ENCODE results near the gene CFAP161. TPM values are rescaled to one million over a fixed set of nuclear protein-coding genes. Genes with fewer than 3 reads are reported as not detected.

The CFAP161 gene
- total and polyA plus RNA-seq, 2 of the 13 experiments (the other 11 are each of a cell fraction or from before 2014, with no cell fraction given): not detected

GRCh38 chr15:81107889-81108288, 26.2 kb upstream of the CFAP161 start:
- no peak for ATAC-seq
- no peak overlapping the region for H3K4me2 ChIP-seq (ENCODE audit: low read depth, low read length)

GRCh38 chr15:81108427-81108826, 25.6 kb upstream of the CFAP161 start:
- H3K4me3 ChIP-seq (replicated peaks in 1 of 3; ENCODE audit: insufficient read depth in 1 of 3, low read depth in 2 of 3, low read length in 3 of 3): no peak overlapping the region
- H3K79me2 ChIP-seq (ENCODE audit: insufficient read depth, low read length): no peaks in the 10 kb centered on the region
- CTCF ChIA-PET (ENCODE audit: low intra/inter-chr PET ratio, low total read pairs): interaction anchor here (3.6 kb wide), 1 partner anchor 158 kb away, joined by 47 read pairs; no protein-coding TSS in a partner anchor
- intact Hi-C loops (cut with micrococcal nuclease; ENCODE audit: unreplicated experiment): loop anchor here (5.0 kb wide), 2 partner anchors 111 to 131 kb away; no protein-coding TSS in a partner anchor
- H3K36me3 ChIP-seq (replicated peaks in 1 of 2; ENCODE audit: control insufficient read depth in 1 of 2, insufficient read depth in 2 of 2, low read length in 2 of 2): no peaks in the 10 kb centered on the region
- in situ Hi-C loops (cut with HindIII; ENCODE audit: extremely low pct_ligation_motif_present, low pct_unique_long_range_greater_than_20kb): loop anchor here (5.0 kb wide), 1 partner anchor 159 kb away; no protein-coding TSS in a partner anchor
- no peaks in the 10 kb centered on the region; a peak in 2 of 5 replicates for H3K27me3 ChIP-seq (ENCODE audit: control insufficient read depth in 1 of 2, insufficient read depth in 2 of 2, low read length in 2 of 2)
- no peak overlapping the region for H2AFZ ChIP-seq (ENCODE audit: low read length)
- ATAC-seq (no peak), DNase-seq (ENCODE audit: low spot score) (no peak), FAIRE-seq (no peak)
- H3K9ac ChIP-seq (ENCODE audit: insufficient read depth, low read depth, low read length): no peak overlapping the region
- POLR2A ChIA-PET: no interaction called here
- H4K20me1 ChIP-seq (ENCODE audit: insufficient read depth, low read length): no peaks in the 10 kb centered on the region
- no TSS peak for BruUV-seq (replicated peaks)
- WGBS (ENCODE audit: low lambda C conversion rate): 0% methylated on average over 1 of the region's 1 CpG
- H3K9me3 ChIP-seq (ENCODE audit: low read length): no peaks in the 10 kb centered on the region
- TF ChIP-seq ZSCAN29 (CRISPR knock-in tag; conservative IDR thresholded peaks at IDR 0.05): no peak
- TF ChIP-seq THAP8 (CRISPR knock-in tag; IDR thresholded peaks at IDR 0.05; ENCODE audit: borderline replicate concordance): no peak
- TF ChIP-seq ZNF136 (CRISPR knock-in tag; IDR thresholded peaks at IDR 0.05; ENCODE audit: low read depth): no peak
- no peak for TF ChIP-seq FUBP1 (CRISPR knock-in tag; IDR thresholded peaks at IDR 0.05; ENCODE audit: borderline replicate concordance)
- no peak for TF ChIP-seq ZNF317 (CRISPR knock-in tag; IDR thresholded peaks at IDR 0.05)
- no peaks in the 10 kb centered on the region for H3K4me1 ChIP-seq (ENCODE audit: insufficient read depth, low read length)
- H3K27ac ChIP-seq (ENCODE audit: extremely low read length, insufficient read depth, low read length): no peak overlapping the region
- no peak overlapping the region for H3K4me2 ChIP-seq (ENCODE audit: low read depth, low read length)

More at GRCh38 chr15:81107889-81108288, 26.2 kb upstream of the CFAP161 start:
- H3K4me1 ChIP-seq (ENCODE audit: insufficient read depth, low read length): no peaks in the 10 kb centered on the region
- TF ChIP-seq ZNF660 (CRISPR knock-in tag; IDR thresholded peaks at IDR 0.05; ENCODE audit: borderline replicate concordance, low read depth): no peak
- no peak overlapping the region for H3K27ac ChIP-seq (ENCODE audit: extremely low read length, insufficient read depth, low read length)
- H2AFZ ChIP-seq (ENCODE audit: low read length): no peak overlapping the region
- CTCF ChIA-PET (ENCODE audit: low intra/inter-chr PET ratio, low total read pairs): interaction anchor here (3.6 kb wide), 1 partner anchor 158 kb away, joined by 47 read pairs; no protein-coding TSS in a partner anchor
- intact Hi-C loops (cut with micrococcal nuclease; ENCODE audit: unreplicated experiment) (loop anchor here (5.0 kb wide), 2 partner anchors 111 to 131 kb away; no protein-coding TSS in a partner anchor), in situ Hi-C loops (cut with HindIII; ENCODE audit: extremely low pct_ligation_motif_present, low pct_unique_long_range_greater_than_20kb) (loop anchor here (5.0 kb wide), 1 partner anchor 159 kb away; no protein-coding TSS in a partner anchor)
- FAIRE-seq (no peak), DNase-seq (ENCODE audit: low spot score) (no peak)
- H3K27me3 ChIP-seq (ENCODE audit: control insufficient read depth in 1 of 2, insufficient read depth in 2 of 2, low read length in 2 of 2): no peaks in the 10 kb centered on the region; a peak in 2 of 5 replicates
- H3K36me3 ChIP-seq (replicated peaks in 1 of 2; ENCODE audit: control insufficient read depth in 1 of 2, insufficient read depth in 2 of 2, low read length in 2 of 2): no peaks in the 10 kb centered on the region
- no peak overlapping the region for H3K4me3 ChIP-seq (replicated peaks in 1 of 3; ENCODE audit: insufficient read depth in 1 of 3, low read depth in 2 of 3, low read length in 3 of 3)
- H4K20me1 ChIP-seq (ENCODE audit: insufficient read depth, low read length): no peaks in the 10 kb centered on the region
- H3K79me2 ChIP-seq (ENCODE audit: insufficient read depth, low read length): no peaks in the 10 kb centered on the region
- no TSS peak for BruUV-seq (replicated peaks)
- H3K9me3 ChIP-seq (ENCODE audit: low read length): no peaks in the 10 kb centered on the region
- POLR2A ChIA-PET: no interaction called here
- 43% methylated on average over 4 of the region's 4 CpGs for WGBS (ENCODE audit: low lambda C conversion rate)
- no peak overlapping the region for H3K9ac ChIP-seq (ENCODE audit: insufficient read depth, low read depth, low read length)

Data from HepG2 (cell line).